ENCODE measurements around the gene PNP. TPM values are rescaled to one million over a fixed set of nuclear protein-coding genes. Genes with fewer than 3 reads are reported as not detected.

The PNP gene
- total and polyA plus RNA-seq, 2 donors (not counting 3 experiments of a cell fraction or from before 2014, with no cell fraction given), result 245 to 271 TPM

DNA sequence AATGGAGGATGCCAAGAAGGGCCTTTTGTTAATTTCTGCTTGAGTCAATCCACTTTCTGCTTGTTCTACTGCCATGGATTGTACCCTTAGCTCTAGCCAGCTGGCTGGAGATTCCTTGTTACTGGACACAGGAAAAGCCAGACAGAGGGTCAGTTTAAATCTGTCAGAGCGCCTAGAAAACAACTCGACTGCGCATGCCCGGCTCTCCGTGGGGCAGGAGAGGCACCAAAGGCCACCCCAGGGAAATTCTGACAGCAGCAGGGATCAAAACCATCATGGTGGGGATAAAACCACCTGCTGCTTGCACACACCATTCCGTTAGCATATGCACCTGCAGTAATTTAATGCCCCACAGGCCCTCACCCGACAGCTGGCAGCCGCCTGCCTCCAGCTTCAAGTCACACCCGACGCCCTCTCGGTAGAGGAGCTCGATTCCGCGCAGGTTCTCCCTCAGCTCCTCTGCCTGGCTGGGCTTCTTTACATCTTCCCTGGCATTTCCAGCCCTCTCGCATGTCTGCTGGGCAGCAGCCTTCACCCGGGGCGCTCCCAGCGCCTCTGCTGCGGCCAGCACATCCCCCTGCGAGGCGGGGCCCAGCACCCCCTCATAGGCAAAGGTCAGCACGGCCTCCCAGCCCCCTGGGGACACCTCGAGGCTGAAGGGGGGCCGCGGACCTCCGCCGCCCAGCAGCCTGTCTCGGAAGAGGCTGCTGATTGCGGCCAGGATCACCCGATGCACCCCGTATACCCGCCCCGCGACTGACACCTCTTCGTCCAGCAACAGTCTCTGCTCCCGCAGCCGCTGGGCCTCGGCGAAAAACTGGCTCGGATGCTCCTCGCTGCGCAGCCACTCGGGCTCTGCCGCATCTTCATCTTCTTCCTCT is 34.3 kb upstream of the PNP start:
- CTCF ChIA-PET, result interaction anchor here (1.6 kb wide), 1 partner anchor 19 kb away, joined by 5 read pairs; no protein-coding TSS in a partner anchor

DNA sequence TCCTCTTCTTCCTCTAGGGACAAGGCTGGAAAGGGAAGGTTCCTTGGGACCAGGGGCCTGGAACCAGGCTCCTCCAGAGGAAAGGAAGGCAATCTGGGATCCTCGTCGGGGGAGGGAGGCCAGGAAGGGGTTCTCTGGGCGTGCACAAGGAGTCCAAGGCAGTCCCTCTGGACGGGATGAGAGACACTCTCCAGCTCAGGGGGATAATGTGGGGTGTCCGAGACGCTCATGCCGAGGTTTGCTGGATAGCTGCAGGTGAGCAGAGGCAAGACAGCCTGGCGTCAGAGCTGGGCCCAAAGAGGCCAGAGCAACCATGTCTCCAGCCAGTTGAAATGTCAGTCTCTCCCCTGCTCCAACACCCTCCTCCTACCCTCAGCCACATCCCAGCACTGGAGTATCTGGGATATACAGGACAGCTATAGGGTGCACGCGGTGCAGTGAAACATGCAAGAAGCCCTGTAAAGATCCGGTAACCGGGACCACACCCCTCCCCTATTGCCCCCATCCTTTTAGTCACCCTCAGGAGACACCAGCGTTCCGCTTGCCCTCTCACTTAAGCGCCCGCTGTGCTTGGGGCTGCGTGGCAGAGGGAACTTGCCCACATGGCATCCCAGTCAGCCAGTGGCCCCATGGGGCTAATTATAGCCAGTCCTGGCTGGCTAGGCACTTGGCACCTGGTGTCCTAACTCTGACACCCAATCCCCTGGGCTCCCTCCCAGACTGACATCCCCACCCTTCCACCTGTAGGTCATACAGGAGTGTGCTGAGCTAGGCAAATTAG is 33.4 kb upstream of the PNP start, which contains the start of gene KLHL33:
TSS of gene KLHL33 (minus strand) at position 585 of the 781 bp plus-strand sequence. CDS start at position 230, 355 bp downstream.
- BruUV-seq (replicated peaks), result no TSS peak
- ChIA-PET CTCF (interaction anchor here (1.7 kb wide), 1 partner anchor 20 kb away, joined by 5 read pairs; no protein-coding TSS in a partner anchor), POLR2A (no interaction called here)
- DNase-seq (ENCODE audit: low read depth, low spot score), result no peak
- Histone ChIP-seq H3K79me2 (ENCODE audit: control insufficient read depth, insufficient read depth, low read length) (no peaks in the 10 kb centered on the region), H3K9me3 (replicated peaks; ENCODE audit: control insufficient read depth, insufficient read depth, low read length) (no peaks in the 10 kb centered on the region), H3K9me1 (replicated peaks; ENCODE audit: control insufficient read depth, extremely low read depth, insufficient read depth, low read length) (no peaks in the 10 kb centered on the region), H3K36me3 (ENCODE audit: control insufficient read depth in 2 of 2, extremely low read depth in 1 of 2, insufficient read depth in 2 of 2, low read length in 2 of 2) (no peaks in the 10 kb centered on the region), H3K27me3 (ENCODE audit: control insufficient read depth in 2 of 2, insufficient read depth in 2 of 2, low read length in 2 of 2) (peaks cover 6 to 16% of the 10 kb centered on the region in 2 experiments), H2AFZ (ENCODE audit: low read depth, low read length) (no peak within 1 kb of the TSS), H3K27ac (ENCODE audit: insufficient read depth, low read depth, low read length) (no peak within 1 kb of the TSS), H3K4me1 (ENCODE audit: control insufficient read depth, extremely low read depth, insufficient read depth, low read length) (no peaks in the 10 kb centered on the region), H3K4me2 (ENCODE audit: insufficient read depth, low read length) (no peak within 1 kb of the TSS), H3K9ac (replicated peaks; ENCODE audit: extremely low read depth, insufficient read depth, low read length) (no peak within 1 kb of the TSS), H3K4me3 (replicated peaks in 1 of 3; ENCODE audit: insufficient read depth in 1 of 3, low read depth in 1 of 3, low read length in 3 of 3) (no peak within 1 kb of the TSS), H4K20me1 (replicated peaks; ENCODE audit: control insufficient read depth, extremely low read depth, insufficient read depth, low read length) (no peaks in the 10 kb centered on the region)
- intact Hi-C loops (cut with micrococcal nuclease) (no loop called here), dilution Hi-C loops (cut with MboI; ENCODE audit: extremely low pct_ligation_motif_present, low sequenced_read_pairs) (no loop called here)
- FAIRE-seq, result no peak
- TF ChIP-seq MAX (IDR thresholded peaks at IDR 0.05; ENCODE audit: insufficient read depth, insufficient read length), result no peak
- no peak for TF ChIP-seq GATA2 (IDR thresholded peaks at IDR 0.05; ENCODE audit: insufficient read depth, insufficient read length, low read depth, low read length)
- no peak for TF ChIP-seq POLR2AphosphoS5 (IDR thresholded peaks at IDR 0.05; ENCODE audit: insufficient read depth, low read depth, low read length)
- TF ChIP-seq POLR2A (IDR thresholded peaks at IDR 0.05; ENCODE audit: low read depth, low read length), result no peak
- no peak for TF ChIP-seq JUN (IDR thresholded peaks at IDR 0.05; ENCODE audit: borderline replicate concordance, insufficient read depth, insufficient read length, low read depth)
- TF ChIP-seq CTCF (IDR thresholded peaks at IDR 0.05; ENCODE audit: extremely low read depth in 1 of 2, insufficient read depth in 1 of 2, low read depth in 1 of 2, low read length in 2 of 2), result no peak
- no peak for TF ChIP-seq EZH2 (IDR thresholded peaks at IDR 0.05; ENCODE audit: borderline replicate concordance, low read depth, low read length, severe bottlenecking)
- TF ChIP-seq FOS (IDR thresholded peaks at IDR 0.05; ENCODE audit: borderline replicate concordance, insufficient read depth, low read length), result no peak
- TF ChIP-seq MYC (IDR thresholded peaks at IDR 0.05; ENCODE audit: low read depth, low read length), result no peak

More for the DNA sequence above, 34.3 kb upstream of the PNP start:
- H3K9me3 ChIP-seq (replicated peaks; ENCODE audit: control insufficient read depth, insufficient read depth, low read length), result no peaks in the 10 kb centered on the region
- no peak overlapping the region for H3K9ac ChIP-seq (replicated peaks; ENCODE audit: extremely low read depth, insufficient read depth, low read length)
- no peaks in the 10 kb centered on the region for H4K20me1 ChIP-seq (replicated peaks; ENCODE audit: control insufficient read depth, extremely low read depth, insufficient read depth, low read length)
- no peak overlapping the region for H3K27ac ChIP-seq (ENCODE audit: insufficient read depth, low read depth, low read length)
- FAIRE-seq (no peak), DNase-seq (ENCODE audit: low read depth, low spot score) (peak; percentile 54)
- dilution Hi-C loops (cut with MboI; ENCODE audit: extremely low pct_ligation_motif_present, low sequenced_read_pairs), result no loop called here
- H3K27me3 ChIP-seq (ENCODE audit: control insufficient read depth in 2 of 2, insufficient read depth in 2 of 2, low read length in 2 of 2), result peaks cover 6 to 16% of the 10 kb centered on the region in 2 experiments
- H3K4me2 ChIP-seq (ENCODE audit: insufficient read depth, low read length), result no peak overlapping the region
- TF ChIP-seq FOS (IDR thresholded peaks at IDR 0.05; ENCODE audit: borderline replicate concordance, insufficient read depth, low read length), result no peak
- H3K4me3 ChIP-seq (replicated peaks in 1 of 3; ENCODE audit: insufficient read depth in 1 of 3, low read depth in 1 of 3, low read length in 3 of 3), result no peak overlapping the region
- intact Hi-C loops (cut with micrococcal nuclease), result no loop called here
- H3K4me1 ChIP-seq (ENCODE audit: control insufficient read depth, extremely low read depth, insufficient read depth, low read length), result no peaks in the 10 kb centered on the region
- BruUV-seq (replicated peaks), result no TSS peak
- H2AFZ ChIP-seq (ENCODE audit: low read depth, low read length), result no peak overlapping the region
- no peaks in the 10 kb centered on the region for H3K79me2 ChIP-seq (ENCODE audit: control insufficient read depth, insufficient read depth, low read length)
- H3K36me3 ChIP-seq (ENCODE audit: control insufficient read depth in 2 of 2, extremely low read depth in 1 of 2, insufficient read depth in 2 of 2, low read length in 2 of 2), result no peaks in the 10 kb centered on the region
- no peaks in the 10 kb centered on the region for H3K9me1 ChIP-seq (replicated peaks; ENCODE audit: control insufficient read depth, extremely low read depth, insufficient read depth, low read length)
- POLR2A ChIA-PET, result interaction anchor here (1.1 kb wide), 1 partner anchor 27 kb away, joined by 3 read pairs; the partner anchor contains the start of gene PIP4P1
